GM23338 (cell line): Measurements from ENCODE around the gene TNRC18. TPM values are rescaled to one million over a fixed set of nuclear protein-coding genes. Genes with fewer than 3 reads are reported as not detected.

ENCODE experiments used
- ATAC-seq: fragments of 200-7000 bp; cut with Tn5 transposase; 3 replicates; pipeline ENCODE4 v1.9.1; 2020
- DNase-seq: peaks from one replicate; pipeline ENCODE4 v3.0.0-alpha.2; 2015; ENCODE audit warnings: low spot score
- H2AFZ ChIP-seq: fragments of 200-600 bp; sonication (generic); 2 replicates; pipeline ENCODE4 v1.8.0; 2016; ENCODE audit warnings: antibody characterized with exemption, mild to moderate bottlenecking, moderate library complexity
- H3F3A ChIP-seq: fragments of 200-600 bp; sonication (generic); replicated peaks from 2 replicates; pipeline ENCODE4 v1.8.0; 2017; ENCODE audit warnings: antibody characterized with exemption, mixed run types, low read depth
- H3K27ac ChIP-seq: fragments of 200-600 bp; sonication (generic); 2 replicates; pipeline ENCODE4 v1.6.1; 2016; ENCODE audit warnings: low read depth
- H3K27me3 ChIP-seq: fragments of 200-600 bp; sonication (generic); 2 replicates; pipeline ENCODE4 v1.8.0; 2016; ENCODE audit warnings: mild to moderate bottlenecking, mixed run types, moderate library complexity; ENCODE audit not compliant: insufficient read depth
- H3K36me3 ChIP-seq: fragments of 200-600 bp; sonication (generic); 2 replicates; pipeline ENCODE4 v1.8.0; 2016; ENCODE audit warnings: mild to moderate bottlenecking; ENCODE audit not compliant: insufficient read depth
- H3K4me1 ChIP-seq: fragments of 200-600 bp; sonication (generic); 2 replicates; pipeline ENCODE4 v1.8.0; 2016; ENCODE audit warnings: mild to moderate bottlenecking, moderate library complexity; ENCODE audit not compliant: insufficient read depth
- H3K4me2 ChIP-seq: fragments of 200-600 bp; sonication (generic); 2 replicates; pipeline ENCODE4 v1.7.1; 2017; ENCODE audit warnings: mixed run types
- H3K4me3 ChIP-seq: fragments of 200-600 bp; sonication (generic); 2 replicates; pipeline ENCODE4 v1.6.1; 2016; ENCODE audit warnings: mixed run types
- H3K79me2 ChIP-seq: fragments of 200-600 bp; sonication (generic); replicated peaks from 2 replicates; pipeline ENCODE4 v1.8.0; 2017; ENCODE audit warnings: mild to moderate bottlenecking; ENCODE audit not compliant: insufficient read depth
- H3K9me2 ChIP-seq: fragments of 200-600 bp; sonication (generic); 2 replicates; pipeline ENCODE4 v1.8.0; 2017; ENCODE audit not compliant: insufficient read depth
- H4K20me1 ChIP-seq: fragments of 200-600 bp; sonication (generic); replicated peaks from 2 replicates; pipeline ENCODE4 v1.8.0; 2017; ENCODE audit warnings: mild to moderate bottlenecking; ENCODE audit not compliant: insufficient read depth
- H3K27ac Mint-ChIP-seq: 2 replicates; pipeline ENCODE4 v1.8.0; 2020; ENCODE audit warnings: inconsistent platforms, mild to moderate bottlenecking, moderate library complexity, mixed read lengths
- H3K27me3 Mint-ChIP-seq: 3 replicates; pipeline ENCODE4 v1.8.0; 2022; ENCODE audit warnings: low read depth, mild to moderate bottlenecking, moderate library complexity, mixed read lengths, inconsistent platforms; ENCODE audit not compliant: insufficient read depth, poor library complexity
- H3K36me3 Mint-ChIP-seq: 3 replicates; pipeline ENCODE4 v1.8.0; 2021; ENCODE audit warnings: low read depth, mild to moderate bottlenecking, inconsistent platforms, moderate library complexity, mixed read lengths
- H3K4me1 Mint-ChIP-seq: 3 replicates; pipeline ENCODE4 v1.8.0; 2020; ENCODE audit warnings: mild to moderate bottlenecking, inconsistent platforms, mixed read lengths
- H3K4me3 Mint-ChIP-seq: 3 replicates; pipeline ENCODE4 v1.8.0; 2021; ENCODE audit warnings: moderate library complexity, mild to moderate bottlenecking, inconsistent platforms, mixed read lengths
- H3K9me3 Mint-ChIP-seq: 3 replicates; pipeline ENCODE4 v1.8.0; 2020; ENCODE audit warnings: moderate library complexity, mild to moderate bottlenecking, inconsistent platforms, mixed read lengths
- EZH2phosphoT487 ChIP-seq: fragments of 200-600 bp; sonication (generic); IDR thresholded peaks from one replicate; pipeline ENCODE4 v1.8.1; 2018; ENCODE audit warnings: antibody characterized with exemption; ENCODE audit not compliant: unreplicated experiment
- POLR2AphosphoS5 ChIP-seq: IDR thresholded peaks from 2 replicates; pipeline ENCODE4 v1.6.1; 2016; ENCODE audit warnings: antibody characterized with exemption, low read depth
- STAT1 ChIP-seq: IDR thresholded peaks from one replicate; pipeline ENCODE4 v1.6.1; 2016; ENCODE audit warnings: antibody characterized with exemption; ENCODE audit not compliant: unreplicated experiment
- ZNF114 ChIP-seq: fragments of 250-450 bp; sonication (Bioruptor Pico); IDR thresholded peaks from 2 replicates; pipeline ENCODE4 v1.5.0; 2020; ENCODE audit warnings: mild to moderate bottlenecking, moderate library complexity
- ZNF331 ChIP-seq: fragments of 250-450 bp; sonication (Bioruptor Pico); IDR thresholded peaks from 2 replicates; pipeline ENCODE4 v1.5.0; 2020; ENCODE audit warnings: low read depth, mild to moderate bottlenecking, moderate library complexity
- polyA plus RNA-seq: library from polyadenylated mRNA; unstranded; fragments of >200 nt; fragmentation: Nextera tagmentation; extraction: Ambion mirVana; gene quantifications from 2 replicates; pipeline ENCODE4 v1.2.1, GENCODE V29; 2016
- total RNA-seq: library from RNA; depleted of rRNA; stranded (reverse); fragments of >200 nt; shearing (Covaris generic); gene quantifications from 2 replicates; pipeline ENCODE4 v1.2.3, GENCODE V29; 2014
- TF ChIP-seq, protein P1 (sequence below): IDR thresholded peaks from one replicate; pipeline ENCODE4 v1.6.1; 2018; ENCODE audit warnings: antibody characterized with exemption; ENCODE audit not compliant: unreplicated experiment
- TF ChIP-seq, protein P2 (sequence below): IDR thresholded peaks from 2 replicates; pipeline ENCODE4 v1.6.1; 2016; ENCODE audit warnings: antibody characterized with exemption
- TF ChIP-seq, protein P3 (sequence below), 2 experiments: fragments of 200-600 bp in 1 of 2; sonication (generic) in 1 of 2; conservative IDR thresholded peaks; 2 replicates each; pipeline versions ENCODE4 v1.5.1 to v1.6.1; 2016 to 2017; ENCODE audit warnings: antibody characterized with exemption in 2 of 2, low read depth in 2 of 2, mild to moderate bottlenecking in 2 of 2, moderate library complexity in 1 of 2

Gene TNRC18
- total and polyA plus RNA-seq, 2 experiments from 2014 or later: 2.1 to 17.5 TPM

DNA sequence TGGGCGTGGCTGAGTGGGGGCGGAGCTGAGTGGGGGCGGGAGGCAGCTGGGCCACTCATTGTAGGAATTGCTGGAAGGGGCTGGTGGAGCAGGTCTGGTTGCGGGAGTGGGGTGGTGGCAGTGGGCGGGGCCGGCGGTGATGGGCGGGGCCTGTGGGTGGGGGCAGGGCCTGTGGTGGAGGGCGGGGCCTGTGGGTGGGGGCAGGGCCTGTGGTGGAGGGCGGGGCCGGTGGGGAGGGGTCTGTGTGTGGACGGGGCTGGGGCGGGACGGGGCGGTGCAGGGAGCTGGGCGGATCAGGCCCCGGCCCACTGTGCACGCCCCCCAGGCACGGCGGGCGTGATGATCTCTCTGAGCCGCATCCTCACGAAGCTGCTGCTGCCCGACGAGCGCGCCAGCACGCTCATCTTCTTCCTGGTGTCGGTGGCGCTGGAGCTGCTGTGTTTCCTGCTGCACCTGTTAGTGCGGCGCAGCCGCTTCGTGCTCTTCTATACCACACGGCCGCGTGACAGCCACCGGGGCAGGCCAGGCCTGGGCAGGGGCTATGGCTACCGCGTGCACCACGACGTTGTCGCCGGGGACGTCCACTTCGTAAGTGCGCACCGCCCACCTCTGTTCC is 126.9 kb downstream of the TNRC18 start:
- 0 out of 2 replicates have a peak overlapping the region, but pooled peaks have one; percentile 32 for H2AFZ ChIP-seq
- DNase-seq (peak; percentile 87), ATAC-seq (peak; percentile 83)
- H3K79me2 ChIP-seq: no peaks in the 10 kb centered on the region
- H3K27me3 Mint-ChIP-seq: peaks cover 26% of the 10 kb centered on the region
- H3K36me3 Mint-ChIP-seq: peaks cover 17% of the 10 kb centered on the region
- H3K9me3 Mint-ChIP-seq: peaks cover 2% of the 10 kb centered on the region; the same call in 1 of the 3 replicates
- H3K4me3 ChIP-seq: peak overlapping the region; percentile 51
- H3K4me1 ChIP-seq: no peaks in the 10 kb centered on the region
- H3F3A ChIP-seq: no peaks in the 10 kb centered on the region
- H3K9me2 ChIP-seq: no peaks in the 10 kb centered on the region
- peak overlapping the region; percentile 83 for H3K4me3 Mint-ChIP-seq
- 0 out of 2 replicates have a peak, but pooled peaks cover 4% of the 10 kb centered on the region for H3K27me3 ChIP-seq
- H3K4me1 Mint-ChIP-seq: peaks cover 11% of the 10 kb centered on the region
- H3K27ac Mint-ChIP-seq: no peak overlapping the region
- H3K4me2 ChIP-seq: peak overlapping the region; percentile 77
- H3K36me3 ChIP-seq: no peaks in the 10 kb centered on the region
- H4K20me1 ChIP-seq: no peaks in the 10 kb centered on the region
- TF ChIP-seq POLR2AphosphoS5: 0 out of 2 replicates have a peak, but pooled peaks have one; percentile 23
- TF ChIP-seq, protein P1, sequence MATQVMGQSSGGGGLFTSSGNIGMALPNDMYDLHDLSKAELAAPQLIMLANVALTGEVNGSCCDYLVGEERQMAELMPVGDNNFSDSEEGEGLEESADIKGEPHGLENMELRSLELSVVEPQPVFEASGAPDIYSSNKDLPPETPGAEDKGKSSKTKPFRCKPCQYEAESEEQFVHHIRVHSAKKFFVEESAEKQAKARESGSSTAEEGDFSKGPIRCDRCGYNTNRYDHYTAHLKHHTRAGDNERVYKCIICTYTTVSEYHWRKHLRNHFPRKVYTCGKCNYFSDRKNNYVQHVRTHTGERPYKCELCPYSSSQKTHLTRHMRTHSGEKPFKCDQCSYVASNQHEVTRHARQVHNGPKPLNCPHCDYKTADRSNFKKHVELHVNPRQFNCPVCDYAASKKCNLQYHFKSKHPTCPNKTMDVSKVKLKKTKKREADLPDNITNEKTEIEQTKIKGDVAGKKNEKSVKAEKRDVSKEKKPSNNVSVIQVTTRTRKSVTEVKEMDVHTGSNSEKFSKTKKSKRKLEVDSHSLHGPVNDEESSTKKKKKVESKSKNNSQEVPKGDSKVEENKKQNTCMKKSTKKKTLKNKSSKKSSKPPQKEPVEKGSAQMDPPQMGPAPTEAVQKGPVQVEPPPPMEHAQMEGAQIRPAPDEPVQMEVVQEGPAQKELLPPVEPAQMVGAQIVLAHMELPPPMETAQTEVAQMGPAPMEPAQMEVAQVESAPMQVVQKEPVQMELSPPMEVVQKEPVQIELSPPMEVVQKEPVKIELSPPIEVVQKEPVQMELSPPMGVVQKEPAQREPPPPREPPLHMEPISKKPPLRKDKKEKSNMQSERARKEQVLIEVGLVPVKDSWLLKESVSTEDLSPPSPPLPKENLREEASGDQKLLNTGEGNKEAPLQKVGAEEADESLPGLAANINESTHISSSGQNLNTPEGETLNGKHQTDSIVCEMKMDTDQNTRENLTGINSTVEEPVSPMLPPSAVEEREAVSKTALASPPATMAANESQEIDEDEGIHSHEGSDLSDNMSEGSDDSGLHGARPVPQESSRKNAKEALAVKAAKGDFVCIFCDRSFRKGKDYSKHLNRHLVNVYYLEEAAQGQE: no peak
- H3K27ac ChIP-seq: no peak overlapping the region

DNA sequence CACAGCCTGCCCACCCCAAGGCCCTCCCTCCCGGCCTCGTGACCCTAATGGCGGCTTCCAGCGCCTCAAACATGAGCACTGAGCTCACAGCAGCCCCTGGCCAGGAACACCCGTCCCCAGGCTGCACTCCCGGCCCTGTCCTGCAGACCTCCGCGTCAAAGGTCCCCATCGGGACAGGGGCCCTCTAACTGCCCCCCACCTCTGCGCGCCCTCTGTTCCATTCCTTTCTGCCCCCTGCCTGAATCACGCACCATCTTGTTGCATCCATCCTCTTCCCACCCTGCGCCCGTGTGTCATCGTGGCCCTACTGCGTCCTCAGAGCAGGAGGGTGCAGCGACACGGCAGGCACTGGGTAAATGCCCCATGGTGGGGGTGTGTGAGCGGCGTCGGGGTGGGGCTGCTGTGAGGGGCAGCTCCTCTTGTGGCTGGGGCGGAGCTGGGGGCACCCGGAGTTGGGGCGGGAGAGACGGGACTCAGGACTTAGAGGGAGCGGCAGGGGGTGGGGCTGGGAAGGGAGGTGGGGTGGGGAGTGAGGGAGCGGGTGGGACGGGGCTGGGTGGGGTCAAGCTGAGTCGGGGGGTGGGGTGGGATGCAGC is 127.5 kb downstream of the TNRC18 start:
- H3K4me3 Mint-ChIP-seq: peak overlapping the region; percentile 83
- Histone ChIP-seq H3K4me3 (peak overlapping the region; percentile 80), H2AFZ (no peak overlapping the region), H3K4me2 (peak overlapping the region; percentile 92), H3K4me1 (no peaks in the 10 kb centered on the region), H4K20me1 (no peaks in the 10 kb centered on the region), H3K9me2 (no peaks in the 10 kb centered on the region), H3K36me3 (no peaks in the 10 kb centered on the region), H3F3A (no peaks in the 10 kb centered on the region), H3K27me3 (0 out of 2 replicates have a peak, but pooled peaks cover 4% of the 10 kb centered on the region), H3K79me2 (no peaks in the 10 kb centered on the region), H3K27ac (no peak overlapping the region)
- DNase-seq: peak; percentile 62
- peaks cover 11% of the 10 kb centered on the region; the same call in 2 of the 3 replicates for H3K4me1 Mint-ChIP-seq
- H3K36me3 Mint-ChIP-seq: peaks cover 17% of the 10 kb centered on the region
- ATAC-seq: peak; percentile 68
- peak overlapping the region; percentile 17 for H3K27ac Mint-ChIP-seq
- H3K27me3 Mint-ChIP-seq: peaks cover 22% of the 10 kb centered on the region
- TF ChIP-seq ZNF114 (no peak), ZNF331 (CRISPR knock-in tag) (no peak), STAT1 (no peak), EZH2phosphoT487 (no peak), POLR2AphosphoS5 (peak; percentile 43; the same call in 1 of the 2 replicates)
- TF ChIP-seq, protein P2, sequence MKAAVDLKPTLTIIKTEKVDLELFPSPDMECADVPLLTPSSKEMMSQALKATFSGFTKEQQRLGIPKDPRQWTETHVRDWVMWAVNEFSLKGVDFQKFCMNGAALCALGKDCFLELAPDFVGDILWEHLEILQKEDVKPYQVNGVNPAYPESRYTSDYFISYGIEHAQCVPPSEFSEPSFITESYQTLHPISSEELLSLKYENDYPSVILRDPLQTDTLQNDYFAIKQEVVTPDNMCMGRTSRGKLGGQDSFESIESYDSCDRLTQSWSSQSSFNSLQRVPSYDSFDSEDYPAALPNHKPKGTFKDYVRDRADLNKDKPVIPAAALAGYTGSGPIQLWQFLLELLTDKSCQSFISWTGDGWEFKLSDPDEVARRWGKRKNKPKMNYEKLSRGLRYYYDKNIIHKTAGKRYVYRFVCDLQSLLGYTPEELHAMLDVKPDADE: no peak
- TF ChIP-seq, protein P3, sequence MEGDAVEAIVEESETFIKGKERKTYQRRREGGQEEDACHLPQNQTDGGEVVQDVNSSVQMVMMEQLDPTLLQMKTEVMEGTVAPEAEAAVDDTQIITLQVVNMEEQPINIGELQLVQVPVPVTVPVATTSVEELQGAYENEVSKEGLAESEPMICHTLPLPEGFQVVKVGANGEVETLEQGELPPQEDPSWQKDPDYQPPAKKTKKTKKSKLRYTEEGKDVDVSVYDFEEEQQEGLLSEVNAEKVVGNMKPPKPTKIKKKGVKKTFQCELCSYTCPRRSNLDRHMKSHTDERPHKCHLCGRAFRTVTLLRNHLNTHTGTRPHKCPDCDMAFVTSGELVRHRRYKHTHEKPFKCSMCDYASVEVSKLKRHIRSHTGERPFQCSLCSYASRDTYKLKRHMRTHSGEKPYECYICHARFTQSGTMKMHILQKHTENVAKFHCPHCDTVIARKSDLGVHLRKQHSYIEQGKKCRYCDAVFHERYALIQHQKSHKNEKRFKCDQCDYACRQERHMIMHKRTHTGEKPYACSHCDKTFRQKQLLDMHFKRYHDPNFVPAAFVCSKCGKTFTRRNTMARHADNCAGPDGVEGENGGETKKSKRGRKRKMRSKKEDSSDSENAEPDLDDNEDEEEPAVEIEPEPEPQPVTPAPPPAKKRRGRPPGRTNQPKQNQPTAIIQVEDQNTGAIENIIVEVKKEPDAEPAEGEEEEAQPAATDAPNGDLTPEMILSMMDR (conservative IDR thresholded peaks at IDR 0.05; ENCODE audit: low read depth in 2 of 2): peak in 1 of 2 experiments; percentile 15; a peak in 1 of 4 replicates
- H3K9me3 Mint-ChIP-seq: peaks cover 2% of the 10 kb centered on the region; the same call in 2 of the 3 replicates
